ENCODE measurements around the gene MACO1. TPM values are rescaled to one million over a fixed set of nuclear protein-coding genes. Genes with fewer than 3 reads are reported as not detected.
A peak's percentile ranks its signal among the peaks of the same experiment; 100 is the strongest.

MACO1 gene
- total and polyA plus RNA-seq, 10 of the 15 experiments (the other 5 are each of a cell fraction or from before 2014, with no cell fraction given) = 3.2 to 19.8 (median 10.3) TPM

DNA sequence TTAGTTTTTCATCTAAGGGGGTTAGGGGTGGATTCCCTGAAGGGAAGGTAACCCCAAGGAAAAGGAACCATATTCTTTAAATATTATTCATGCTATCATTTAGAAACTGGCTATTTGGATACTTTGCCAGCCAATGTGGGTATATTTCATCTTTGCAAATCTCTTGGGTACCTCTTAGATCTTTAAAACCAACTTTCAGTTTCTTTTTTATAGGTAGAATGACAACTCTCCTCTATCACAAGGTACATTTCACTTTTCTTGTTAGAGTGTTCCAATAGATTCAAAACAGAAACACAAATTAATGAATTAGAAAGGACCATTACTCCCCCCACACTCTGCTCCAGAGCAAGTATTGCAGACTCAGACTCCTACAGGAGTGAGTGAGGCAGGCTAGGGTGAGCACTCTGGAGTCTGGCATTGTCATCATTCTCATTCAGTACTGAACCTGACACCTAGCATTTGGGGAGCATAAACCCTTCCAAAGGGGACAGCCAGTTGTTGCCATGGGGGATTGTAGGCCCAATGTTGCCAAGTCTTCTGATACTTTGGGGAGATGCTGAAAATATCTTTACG lies 43.0 kb downstream of the MACO1 start (continued):
- TF ChIP-seq ZNF687 (IDR thresholded peaks at IDR 0.05) (no peak), SREBF1 (IDR thresholded peaks at IDR 0.05; ENCODE audit: low read length) (no peak), RELA (IDR thresholded peaks at IDR 0.05; ENCODE audit: borderline replicate concordance, partially characterized antibody) (no peak), ZNF24 (IDR thresholded peaks at IDR 0.05) (0 out of 2 replicates have a peak, but pooled peaks have one; percentile 8), TCF7 (IDR thresholded peaks at IDR 0.05; ENCODE audit: borderline replicate concordance) (0 out of 2 replicates have a peak, but pooled peaks have one; percentile 15), REST (IDR thresholded peaks at IDR 0.05; ENCODE audit: low read depth, low read length) (no peak), MTA2 (IDR thresholded peaks at IDR 0.05; ENCODE audit: low read depth) (peak; percentile 38; the same call in 1 of the 2 replicates), RAD51 (IDR thresholded peaks at IDR 0.05) (no peak), ZNF217 (IDR thresholded peaks at IDR 0.05) (no peak)
- TF ChIP-seq, protein P1, sequence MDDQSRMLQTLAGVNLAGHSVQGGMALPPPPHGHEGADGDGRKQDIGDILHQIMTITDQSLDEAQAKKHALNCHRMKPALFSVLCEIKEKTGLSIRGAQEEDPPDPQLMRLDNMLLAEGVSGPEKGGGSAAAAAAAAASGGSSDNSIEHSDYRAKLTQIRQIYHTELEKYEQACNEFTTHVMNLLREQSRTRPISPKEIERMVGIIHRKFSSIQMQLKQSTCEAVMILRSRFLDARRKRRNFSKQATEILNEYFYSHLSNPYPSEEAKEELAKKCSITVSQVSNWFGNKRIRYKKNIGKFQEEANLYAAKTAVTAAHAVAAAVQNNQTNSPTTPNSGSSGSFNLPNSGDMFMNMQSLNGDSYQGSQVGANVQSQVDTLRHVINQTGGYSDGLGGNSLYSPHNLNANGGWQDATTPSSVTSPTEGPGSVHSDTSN (IDR thresholded peaks at IDR 0.05; ENCODE audit: insufficient replicate concordance, low read depth, low read length) = no peak
